Measurements from ENCODE around the gene TBRG4.

Gene TBRG4

DNA sequence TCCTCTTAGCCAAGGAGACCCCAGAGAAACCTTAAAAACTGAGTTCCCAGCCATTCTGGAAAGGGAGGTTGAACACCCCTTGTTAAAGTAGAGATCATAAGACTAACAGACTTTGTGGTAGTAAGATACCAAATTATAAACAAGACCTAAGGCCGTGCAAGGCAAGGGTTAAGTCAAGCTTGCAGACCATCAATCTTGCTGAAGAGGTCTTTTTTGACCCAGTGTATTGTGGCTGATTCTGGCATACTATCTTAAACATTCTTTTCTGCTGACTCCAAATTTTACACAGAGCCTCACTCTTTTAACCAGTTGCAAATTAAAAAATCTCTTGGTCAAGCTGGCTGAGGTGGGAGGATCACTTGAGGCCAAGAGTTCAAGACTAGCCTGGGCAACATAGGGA is 1.2 kb upstream of the TBRG4 start:
- Mint-ChIP-seq H3K4me3 (peak overlapping the region; percentile 86), H3K27ac (peak overlapping the region; percentile 93), H3K4me1 (peaks cover 28% of the 10 kb centered on the region), H3K27me3 (peaks cover 8% of the 10 kb centered on the region), H3K36me3 (peaks cover 5% of the 10 kb centered on the region), H3K9me3 (no peaks in the 10 kb centered on the region)
- ATAC-seq, result no peak

DNA sequence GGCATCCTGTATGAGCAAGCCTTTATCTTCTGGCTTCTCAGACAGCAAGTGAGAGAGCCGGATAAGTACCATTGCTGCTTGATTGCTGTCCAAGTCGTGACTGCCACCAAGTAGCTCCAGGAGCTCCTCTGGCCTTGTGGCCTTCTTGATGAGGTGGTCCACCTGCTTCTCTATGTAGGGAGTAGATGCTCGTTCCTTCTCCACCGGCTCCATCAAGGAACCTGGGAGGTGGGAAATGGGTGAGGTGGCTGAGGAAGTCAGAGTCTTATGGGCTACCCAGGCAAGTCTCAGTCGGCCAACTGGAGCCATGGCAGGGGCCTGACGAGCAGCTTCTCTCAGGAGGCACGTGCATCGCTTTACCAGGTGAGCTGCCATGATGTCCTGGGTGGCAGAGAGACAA is 2.6 kb downstream of the TBRG4 start:
- H3K36me3 Mint-ChIP-seq, result peaks cover 8% of the 10 kb centered on the region
- H3K9me3 Mint-ChIP-seq, result no peaks in the 10 kb centered on the region
- ATAC-seq, result no peak

DNA sequence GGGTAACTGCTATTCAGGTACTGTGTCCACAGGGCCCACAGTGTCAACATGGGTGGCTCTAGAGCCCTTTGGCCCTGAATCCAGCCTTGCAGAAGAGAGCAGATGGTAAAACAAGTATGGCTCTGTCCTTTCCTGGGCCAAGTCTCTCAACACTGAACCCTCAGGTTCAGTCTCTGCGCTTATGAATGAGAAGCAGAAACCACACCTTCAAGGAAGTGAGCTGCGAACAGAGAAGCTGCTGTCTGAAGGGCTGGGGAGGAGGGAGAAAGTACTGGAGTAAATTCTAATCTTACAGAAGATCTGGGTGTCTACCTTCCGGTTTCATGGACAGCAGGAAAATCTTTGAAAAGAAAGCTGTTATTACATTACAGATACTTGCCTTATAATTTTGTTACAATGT is 4.1 kb downstream of the TBRG4 start:
- H3K27me3 Mint-ChIP-seq, result no peaks in the 10 kb centered on the region
- no peak overlapping the region for H3K27ac Mint-ChIP-seq
- peaks cover 17% of the 10 kb centered on the region for H3K36me3 Mint-ChIP-seq
- H3K4me3 Mint-ChIP-seq, result no peak overlapping the region
- H3K4me1 Mint-ChIP-seq, result peaks cover 34% of the 10 kb centered on the region
- no peaks in the 10 kb centered on the region for H3K9me3 Mint-ChIP-seq
- no peak for ATAC-seq

More for the DNA sequence above, 2.6 kb downstream of the TBRG4 start:
- H3K4me3 Mint-ChIP-seq, result no peak overlapping the region
- H3K4me1 Mint-ChIP-seq, result peaks cover 34% of the 10 kb centered on the region
- H3K27me3 Mint-ChIP-seq, result no peaks in the 10 kb centered on the region
- H3K27ac Mint-ChIP-seq, result no peak overlapping the region

- Mint-ChIP-seq H3K9me3 (no peaks in the 10 kb centered on the region), H3K4me3 (no peak overlapping the region), H3K36me3 (peaks cover 22% of the 10 kb centered on the region), H3K27me3 (no peaks in the 10 kb centered on the region), H3K27ac (no peak overlapping the region), H3K4me1 (peaks cover 32% of the 10 kb centered on the region)
- ATAC-seq, result no peak
Measured at GRCh38 chr7:45106820-45107219, 4.7 kb downstream of the TBRG4 start.

- H3K9me3 Mint-ChIP-seq, result no peaks in the 10 kb centered on the region
- ATAC-seq, result no peak
- H3K27me3 Mint-ChIP-seq, result no peaks in the 10 kb centered on the region
- H3K4me1 Mint-ChIP-seq, result peaks cover 28% of the 10 kb centered on the region
- peaks cover 32% of the 10 kb centered on the region for H3K36me3 Mint-ChIP-seq
- no peak overlapping the region for H3K4me3 Mint-ChIP-seq
- no peak overlapping the region for H3K27ac Mint-ChIP-seq
Measured at GRCh38 chr7:45105588-45106188, 5.8 kb downstream of the TBRG4 start.

GRCh38 chr7:45104844-45105587 is 6.5 kb downstream of the TBRG4 start:
- peaks cover 29% of the 10 kb centered on the region for H3K36me3 Mint-ChIP-seq
- peaks cover 22% of the 10 kb centered on the region for H3K4me1 Mint-ChIP-seq
- no peaks in the 10 kb centered on the region for H3K27me3 Mint-ChIP-seq
- ATAC-seq, result no peak
- no peak overlapping the region for H3K27ac Mint-ChIP-seq
- H3K4me3 Mint-ChIP-seq, result no peak overlapping the region
- no peaks in the 10 kb centered on the region for H3K9me3 Mint-ChIP-seq

- no peak overlapping the region for H3K4me3 Mint-ChIP-seq
- no peaks in the 10 kb centered on the region for H3K27me3 Mint-ChIP-seq
- H3K4me1 Mint-ChIP-seq, result peaks cover 19% of the 10 kb centered on the region
- no peak for ATAC-seq
- H3K27ac Mint-ChIP-seq, result no peak overlapping the region
- H3K9me3 Mint-ChIP-seq, result no peaks in the 10 kb centered on the region
- H3K36me3 Mint-ChIP-seq, result peaks cover 36% of the 10 kb centered on the region
Measured at GRCh38 chr7:45103958-45104843, 7.3 kb downstream of the TBRG4 start.

DNA sequence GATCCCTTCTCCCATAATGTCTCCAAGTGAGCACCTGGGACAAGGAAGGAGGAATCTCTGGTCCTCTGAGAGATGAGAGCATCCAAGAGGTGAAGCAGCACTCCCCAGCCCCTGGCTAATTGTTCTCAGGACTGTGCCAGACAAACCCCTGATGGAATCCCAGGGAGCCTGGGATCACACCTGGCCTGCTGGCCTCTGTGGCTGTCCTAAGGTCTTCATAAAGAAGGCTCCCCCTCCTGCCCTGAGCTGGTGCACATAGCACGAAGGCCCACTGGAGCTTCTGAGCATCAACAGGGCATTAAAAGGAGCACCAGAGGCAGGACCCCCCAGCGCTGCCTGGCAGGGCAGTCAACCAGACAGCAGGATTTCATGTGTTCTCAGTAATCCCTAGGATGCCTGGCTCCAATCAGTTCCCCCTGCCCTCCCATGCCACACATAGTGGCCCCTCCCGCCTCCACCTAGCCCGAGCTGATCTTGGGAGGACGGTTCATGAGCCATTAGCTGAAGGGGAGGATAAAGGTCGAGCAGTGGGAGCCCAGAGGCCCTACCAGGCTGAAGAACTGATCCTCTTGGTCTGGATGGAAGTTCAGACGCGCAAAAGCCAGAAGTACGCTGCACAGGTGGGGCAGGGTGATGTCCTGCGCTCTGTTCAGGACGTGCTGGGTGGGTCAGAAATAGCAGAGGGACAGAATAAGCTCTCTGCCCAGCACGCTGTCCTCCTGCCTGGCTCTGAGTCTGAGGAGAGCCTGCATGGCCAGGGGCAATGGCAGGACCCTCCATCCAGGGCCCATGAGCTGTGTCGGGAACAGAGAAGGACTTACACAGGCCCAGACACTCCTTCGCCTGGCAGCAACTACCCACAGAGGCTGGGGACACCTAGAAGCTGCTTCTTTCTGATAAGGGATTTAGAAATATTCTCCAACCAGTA is 8.4 kb downstream of the TBRG4 start:
- Mint-ChIP-seq H3K36me3 (peaks cover 36% of the 10 kb centered on the region), H3K27ac (no peak overlapping the region), H3K27me3 (no peaks in the 10 kb centered on the region), H3K9me3 (no peaks in the 10 kb centered on the region), H3K4me1 (peaks cover 10% of the 10 kb centered on the region), H3K4me3 (no peak overlapping the region)
- ATAC-seq, result no peak

GRCh38 chr7:45101748-45102147 is 9.7 kb downstream of the TBRG4 start:
- Mint-ChIP-seq H3K36me3 (peaks cover 36% of the 10 kb centered on the region), H3K27me3 (no peaks in the 10 kb centered on the region), H3K9me3 (no peaks in the 10 kb centered on the region), H3K4me1 (no peaks in the 10 kb centered on the region), H3K4me3 (no peak overlapping the region), H3K27ac (no peak overlapping the region)
- ATAC-seq, result no peak

DNA sequence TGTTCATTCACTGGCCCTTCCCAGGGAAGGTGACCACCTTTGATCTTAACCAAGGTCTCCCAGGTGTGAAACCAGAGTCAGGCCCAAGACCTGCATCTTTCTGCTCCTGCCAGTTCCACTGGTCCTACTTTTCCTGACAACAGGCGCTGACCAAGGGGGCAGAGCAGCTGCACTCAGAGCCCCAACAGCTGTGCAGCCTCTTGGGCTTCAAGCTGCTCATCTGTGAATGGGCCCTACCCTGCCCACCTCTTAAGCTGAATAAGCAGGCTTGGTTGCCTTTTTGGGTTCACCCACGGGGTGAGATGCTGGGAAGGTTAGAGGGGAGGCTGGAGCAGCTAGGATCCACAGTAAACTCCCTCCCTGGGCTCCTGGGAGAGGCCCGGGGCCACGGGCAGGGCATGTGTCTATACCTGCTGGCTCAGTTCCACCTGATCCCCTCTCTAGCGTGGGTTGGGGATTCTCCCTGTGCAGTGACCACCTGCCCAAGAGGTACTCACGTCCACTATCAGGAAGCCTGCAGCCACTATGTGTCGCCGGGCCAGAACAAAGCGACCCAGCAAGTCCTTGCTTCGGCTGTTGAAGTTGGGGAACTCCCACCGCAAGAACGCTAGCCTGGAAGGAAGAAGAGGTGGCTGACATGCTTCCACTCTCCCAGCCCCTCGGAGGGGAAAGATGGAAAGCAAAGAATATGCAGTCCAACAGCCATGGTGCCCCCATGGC is 10.6 kb downstream of the TBRG4 start:
- Mint-ChIP-seq H3K4me1 (no peaks in the 10 kb centered on the region), H3K36me3 (peaks cover 42% of the 10 kb centered on the region), H3K9me3 (no peaks in the 10 kb centered on the region), H3K4me3 (no peak overlapping the region), H3K27me3 (no peaks in the 10 kb centered on the region), H3K27ac (no peak overlapping the region)
- no peak for ATAC-seq

GRCh38 chr7:45099891-45100760 is 11.4 kb downstream of the TBRG4 start:
- ATAC-seq, result peak; percentile 8
- no peak overlapping the region for H3K4me3 Mint-ChIP-seq
- H3K27ac Mint-ChIP-seq, result no peak overlapping the region
- H3K4me1 Mint-ChIP-seq, result no peaks in the 10 kb centered on the region
- no peaks in the 10 kb centered on the region for H3K27me3 Mint-ChIP-seq
- peaks cover 42% of the 10 kb centered on the region for H3K36me3 Mint-ChIP-seq
- H3K9me3 Mint-ChIP-seq, result no peaks in the 10 kb centered on the region

DNA sequence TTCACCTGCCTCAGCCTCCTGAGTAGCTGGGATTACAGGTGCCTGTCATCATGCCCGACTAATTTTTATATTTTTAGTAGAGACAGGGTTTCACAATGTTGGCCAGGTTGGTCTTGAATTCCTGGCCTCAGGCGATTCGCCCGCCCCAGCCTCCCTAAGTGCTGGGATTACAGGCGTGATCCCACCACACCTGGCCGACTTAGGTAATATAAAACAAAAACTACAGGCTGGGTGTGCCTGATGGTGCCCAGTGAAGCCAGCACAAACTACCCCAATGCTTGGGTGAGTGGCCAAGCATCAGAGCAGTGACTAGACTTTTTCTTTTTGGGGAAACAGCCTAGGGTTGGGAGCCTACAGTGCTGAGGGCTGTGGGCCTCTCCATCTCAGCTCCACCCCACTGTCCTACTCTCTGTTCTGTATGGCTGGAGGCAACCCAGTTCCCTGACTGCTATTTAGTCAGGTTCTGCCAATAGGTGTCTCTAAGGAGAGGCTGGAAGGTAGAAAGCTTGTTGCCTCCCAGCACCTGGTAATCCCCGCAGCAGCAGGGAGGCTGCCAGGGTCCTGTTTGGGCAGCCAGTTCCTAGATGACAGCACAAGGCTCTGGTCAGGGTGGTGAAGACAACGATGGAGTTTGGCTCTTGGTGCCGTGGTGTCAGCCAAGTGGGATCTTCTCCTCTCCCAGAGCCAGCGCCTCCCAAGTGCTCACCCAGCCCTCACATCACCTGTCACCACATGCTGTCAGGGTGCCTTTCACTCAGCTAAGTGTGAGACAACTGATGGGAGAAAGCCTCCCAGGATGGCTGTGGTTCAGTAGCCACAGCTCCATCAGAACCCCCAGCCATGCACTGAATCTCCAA is 12.3 kb downstream of the TBRG4 start:
- H3K4me1 Mint-ChIP-seq, result no peaks in the 10 kb centered on the region
- H3K36me3 Mint-ChIP-seq, result peaks cover 42% of the 10 kb centered on the region
- H3K27me3 Mint-ChIP-seq, result no peaks in the 10 kb centered on the region
- H3K9me3 Mint-ChIP-seq, result peaks cover 3% of the 10 kb centered on the region
- no peak overlapping the region for H3K4me3 Mint-ChIP-seq
- ATAC-seq, result no peak
- H3K27ac Mint-ChIP-seq, result no peak overlapping the region

DNA sequence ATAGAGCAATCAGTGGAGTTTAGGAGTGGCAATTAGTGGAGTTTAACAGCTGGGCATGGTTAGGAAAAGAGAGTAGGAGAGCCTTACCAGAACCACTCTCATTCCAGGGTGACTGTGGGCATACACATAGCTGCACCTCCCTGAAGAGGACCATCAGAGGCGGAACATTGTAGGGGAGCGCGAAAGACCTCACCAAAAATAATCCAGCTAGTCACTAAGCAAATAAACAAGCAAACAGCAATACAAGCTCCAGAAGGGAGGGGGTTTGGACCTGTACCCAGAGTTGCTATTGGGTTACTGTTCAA is 18.6 kb downstream of the TBRG4 start:
- Mint-ChIP-seq H3K4me3 (no peak overlapping the region), H3K27ac (no peak overlapping the region), H3K27me3 (peaks cover 15% of the 10 kb centered on the region), H3K36me3 (peaks cover 11% of the 10 kb centered on the region), H3K4me1 (peaks cover 8% of the 10 kb centered on the region), H3K9me3 (peaks cover 12% of the 10 kb centered on the region)
- no peak for ATAC-seq
